Neural crest cell (in vitro differentiated cells): ENCODE data around the gene MMP24. TPM values are rescaled to one million over a fixed set of nuclear protein-coding genes. Genes with fewer than 3 reads are reported as not detected.

Source experiments
- DNase-seq: peaks from one replicate; pipeline ENCODE4 v3.0.0; 2021; ENCODE audit warnings: low read depth, mixed read lengths, low spot score
- H3K27ac Mint-ChIP-seq: one replicate; pipeline ENCODE4 v1.8.0; 2021; ENCODE audit warnings: mild to moderate bottlenecking, mixed read lengths; ENCODE audit not compliant: unreplicated experiment
- H3K27me3 Mint-ChIP-seq: 2 replicates; pipeline ENCODE4 v1.8.0; 2021; ENCODE audit warnings: low read depth, mild to moderate bottlenecking, mixed read lengths
- H3K36me3 Mint-ChIP-seq: 2 replicates; pipeline ENCODE4 v1.8.0; 2021; ENCODE audit warnings: low read depth, mild to moderate bottlenecking, mixed read lengths
- H3K4me1 Mint-ChIP-seq: 2 replicates; pipeline ENCODE4 v1.8.0; 2021; ENCODE audit warnings: mixed read lengths
- H3K4me3 Mint-ChIP-seq: one replicate; pipeline ENCODE4 v1.8.0; 2021; ENCODE audit warnings: mild to moderate bottlenecking, mixed read lengths
- H3K9me3 Mint-ChIP-seq: 2 replicates; pipeline ENCODE4 v1.8.0; 2021; ENCODE audit warnings: mixed read lengths
- CTCF ChIP-seq: fragments of 200-600 bp; sonication (generic); conservative IDR thresholded peaks from 2 replicates; pipeline ENCODE4 v1.5.0; 2021; ENCODE audit warnings: antibody characterized with exemption, mild to moderate bottlenecking
- total RNA-seq: library from RNA; stranded (reverse); gene quantifications from 2 replicates; pipeline ENCODE4 v1.2.1, GENCODE V29; 2021

MMP24 gene
- total RNA-seq, 1 donor from 2014 or later, result 2.9 TPM

GRCh38 chr20:35293303-35294292, 67.1 kb downstream of the MMP24 start:
- Mint-ChIP-seq H3K9me3 (no peaks in the 10 kb centered on the region), H3K4me3 (no peak overlapping the region), H3K4me1 (no peaks in the 10 kb centered on the region), H3K27ac (no peak overlapping the region), H3K36me3 (no peaks in the 10 kb centered on the region), H3K27me3 (peaks cover 6% of the 10 kb centered on the region)
- DNase-seq, result no peak
- no peak for TF ChIP-seq CTCF

GRCh38 chr20:35294293-35294685, 67.8 kb downstream of the MMP24 start:
- no peak for TF ChIP-seq CTCF
- H3K27ac Mint-ChIP-seq, result no peak overlapping the region
- H3K4me1 Mint-ChIP-seq, result no peaks in the 10 kb centered on the region
- peaks cover 6% of the 10 kb centered on the region for H3K27me3 Mint-ChIP-seq
- H3K9me3 Mint-ChIP-seq, result no peaks in the 10 kb centered on the region
- no peak overlapping the region for H3K4me3 Mint-ChIP-seq
- no peaks in the 10 kb centered on the region for H3K36me3 Mint-ChIP-seq
- DNase-seq, result no peak

GRCh38 chr20:35295058-35295457, 68.6 kb downstream of the MMP24 start:
- TF ChIP-seq CTCF, result no peak
- H3K36me3 Mint-ChIP-seq, result no peaks in the 10 kb centered on the region
- no peaks in the 10 kb centered on the region for H3K9me3 Mint-ChIP-seq
- peaks cover 6% of the 10 kb centered on the region for H3K27me3 Mint-ChIP-seq
- H3K4me1 Mint-ChIP-seq, result no peaks in the 10 kb centered on the region
- H3K4me3 Mint-ChIP-seq, result no peak overlapping the region
- no peak for DNase-seq
- no peak overlapping the region for H3K27ac Mint-ChIP-seq

DNA sequence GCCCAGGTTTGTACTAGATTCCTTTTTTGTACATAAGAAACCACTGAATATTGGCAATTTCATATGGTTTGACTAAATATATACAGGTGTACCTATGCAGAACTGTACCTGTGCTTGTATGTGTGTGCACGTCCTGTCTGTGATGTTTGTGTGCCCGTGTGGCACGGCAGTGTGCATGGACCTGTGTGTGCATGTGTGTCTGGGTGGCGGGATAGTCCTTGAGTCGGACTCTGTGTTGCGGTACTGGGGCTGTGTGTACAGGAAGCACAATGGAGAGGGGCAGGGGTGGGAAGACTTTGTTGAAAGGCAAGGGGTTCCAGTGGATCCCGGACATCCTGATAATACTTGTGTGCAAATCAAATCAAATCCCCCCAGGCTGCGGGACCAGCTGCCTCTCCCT, 69.2 kb downstream of the MMP24 start:
- H3K36me3 Mint-ChIP-seq, result no peaks in the 10 kb centered on the region
- no peak overlapping the region for H3K27ac Mint-ChIP-seq
- DNase-seq, result no peak
- H3K4me1 Mint-ChIP-seq, result no peaks in the 10 kb centered on the region
- no peak overlapping the region for H3K4me3 Mint-ChIP-seq
- no peaks in the 10 kb centered on the region for H3K9me3 Mint-ChIP-seq
- no peak for TF ChIP-seq CTCF
- H3K27me3 Mint-ChIP-seq, result peaks cover 6% of the 10 kb centered on the region

GRCh38 chr20:35296101-35296554, 69.6 kb downstream of the MMP24 start:
- H3K9me3 Mint-ChIP-seq, result no peaks in the 10 kb centered on the region
- H3K4me1 Mint-ChIP-seq, result no peaks in the 10 kb centered on the region
- no peak overlapping the region for H3K4me3 Mint-ChIP-seq
- no peak for DNase-seq
- H3K27me3 Mint-ChIP-seq, result peaks cover 6% of the 10 kb centered on the region
- H3K27ac Mint-ChIP-seq, result no peak overlapping the region
- TF ChIP-seq CTCF, result no peak
- no peaks in the 10 kb centered on the region for H3K36me3 Mint-ChIP-seq
